22Rv1 (cell line): ENCODE results near the gene PPP2R5C.
A peak's percentile ranks its signal among the peaks of the same experiment; 100 is the strongest.

ENCODE experiments used
- H3K27ac ChIP-seq: fragments of 450-650 bp; 2 replicates; pipeline ENCODE4 v1.5.1; 2017
- CTCF ChIP-seq: fragments of 450-650 bp; IDR thresholded peaks from 2 replicates; pipeline ENCODE4 v1.5.1; 2017; ENCODE audit warnings: mild to moderate bottlenecking
- ZFX ChIP-seq: fragments of 450-650 bp; IDR thresholded peaks from 2 replicates; pipeline ENCODE4 v1.6.1; 2017; ENCODE audit warnings: antibody characterized with exemption, borderline replicate concordance

Gene PPP2R5C

GRCh38 chr14:101754893-101755292 lies 6.6 kb upstream of the PPP2R5C start:
- no peak for TF ChIP-seq ZFX
- no peak for TF ChIP-seq CTCF
- H3K27ac ChIP-seq: no peak overlapping the region

GRCh38 chr14:101755591-101756324 lies 5.8 kb upstream of the PPP2R5C start:
- TF ChIP-seq ZFX (no peak), CTCF (no peak)
- H3K27ac ChIP-seq: no peak overlapping the region

GRCh38 chr14:101757064-101757838 lies 4.3 kb upstream of the PPP2R5C start:
- no peak overlapping the region for H3K27ac ChIP-seq
- TF ChIP-seq CTCF: no peak
- no peak for TF ChIP-seq ZFX

- TF ChIP-seq CTCF: no peak
- no peak for TF ChIP-seq ZFX
- no peak overlapping the region for H3K27ac ChIP-seq
These were observed 3.7 kb upstream of the PPP2R5C start for GRCh38 chr14:101757839-101758211.

GRCh38 chr14:101758913-101759593 lies 2.5 kb upstream of the PPP2R5C start:
- H3K27ac ChIP-seq: no peak overlapping the region
- TF ChIP-seq CTCF (no peak), ZFX (no peak)

GRCh38 chr14:101760138-101761011 lies 1.1 kb upstream of the PPP2R5C start:
- TF ChIP-seq ZFX: no peak
- TF ChIP-seq CTCF: no peak
- peak overlapping the region; percentile 80; the same call in 1 of the 2 replicates for H3K27ac ChIP-seq
